ENCODE data around the gene FXR2.

Gene FXR2

DNA sequence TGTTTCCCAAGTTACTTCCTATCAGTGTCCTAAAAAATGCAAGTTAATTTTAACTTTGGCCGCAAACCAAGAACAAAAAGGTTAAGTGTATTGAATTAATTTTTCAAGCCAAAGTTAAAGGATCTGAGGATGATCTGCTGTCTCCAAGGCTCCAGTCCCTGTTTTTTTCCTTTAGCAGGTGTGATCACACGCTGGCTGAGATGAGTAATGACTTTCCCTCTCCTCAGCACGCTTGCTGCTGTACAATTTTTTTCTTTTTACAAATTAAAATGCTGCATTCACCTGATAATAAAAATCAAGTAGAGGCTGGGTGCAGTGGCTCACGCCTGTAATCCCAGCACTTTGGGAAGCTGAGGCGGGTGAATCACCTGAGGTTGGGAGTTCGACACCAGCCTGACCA, 69.8 kb downstream of the FXR2 start:
- DNase-seq, result no peak

Measured in activated CD4-positive, alpha-beta T cell treated with anti-CD3 and anti-CD28 coated beads, Interleukin-10, Interleukin-2, amounts not matched to agents 100 ng/mL and 50 ng/mL, durations not matched to agents 16 hours and 8 hours (primary cell).